Measurements from ENCODE around the gene RNF20.

GRCh38 chr9:101516655-101517054, 17.0 kb upstream of the RNF20 start:
- TF ChIP-seq, protein P1, sequence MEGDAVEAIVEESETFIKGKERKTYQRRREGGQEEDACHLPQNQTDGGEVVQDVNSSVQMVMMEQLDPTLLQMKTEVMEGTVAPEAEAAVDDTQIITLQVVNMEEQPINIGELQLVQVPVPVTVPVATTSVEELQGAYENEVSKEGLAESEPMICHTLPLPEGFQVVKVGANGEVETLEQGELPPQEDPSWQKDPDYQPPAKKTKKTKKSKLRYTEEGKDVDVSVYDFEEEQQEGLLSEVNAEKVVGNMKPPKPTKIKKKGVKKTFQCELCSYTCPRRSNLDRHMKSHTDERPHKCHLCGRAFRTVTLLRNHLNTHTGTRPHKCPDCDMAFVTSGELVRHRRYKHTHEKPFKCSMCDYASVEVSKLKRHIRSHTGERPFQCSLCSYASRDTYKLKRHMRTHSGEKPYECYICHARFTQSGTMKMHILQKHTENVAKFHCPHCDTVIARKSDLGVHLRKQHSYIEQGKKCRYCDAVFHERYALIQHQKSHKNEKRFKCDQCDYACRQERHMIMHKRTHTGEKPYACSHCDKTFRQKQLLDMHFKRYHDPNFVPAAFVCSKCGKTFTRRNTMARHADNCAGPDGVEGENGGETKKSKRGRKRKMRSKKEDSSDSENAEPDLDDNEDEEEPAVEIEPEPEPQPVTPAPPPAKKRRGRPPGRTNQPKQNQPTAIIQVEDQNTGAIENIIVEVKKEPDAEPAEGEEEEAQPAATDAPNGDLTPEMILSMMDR (optimal IDR thresholded peaks at IDR 0.05 in 1 of 3, IDR thresholded peaks at IDR 0.05 in 1 of 3, conservative IDR thresholded peaks at IDR 0.05 in 1 of 3; ENCODE audit: extremely low read depth in 1 of 3, insufficient read depth in 2 of 3, low read length in 3 of 3) = no peak
- TF ChIP-seq EZH2 (IDR thresholded peaks at IDR 0.05; ENCODE audit: low read length) = no peak

All from keratinocyte (primary cell).